H9 (cell line): ENCODE results near the gene TRABD2B. TPM values are rescaled to one million over a fixed set of nuclear protein-coding genes. Genes with fewer than 3 reads are reported as not detected.

Source experiments
- DNase-seq: peaks from one replicate; pipeline ENCODE4 v3.0.0-alpha.2; 2017
- H2AFZ ChIP-seq: one replicate; pipeline ENCODE4 v1.6.1; 2013; ENCODE audit warnings: mild to moderate bottlenecking, low read length, control low read depth, moderate library complexity
- H2AK5ac ChIP-seq: 2 replicates; pipeline ENCODE4 v1.6.1; 2013; ENCODE audit warnings: low read length, control low read depth, mixed read lengths; ENCODE audit not compliant: insufficient read length
- H2BK120ac ChIP-seq: one replicate; pipeline ENCODE4 v1.6.1; 2013; ENCODE audit warnings: low read depth, mild to moderate bottlenecking, low read length, control low read depth, inconsistent platforms; ENCODE audit not compliant: poor library complexity, severe bottlenecking
- H2BK12ac ChIP-seq: 2 replicates; pipeline ENCODE4 v1.6.1; 2013; ENCODE audit warnings: low read length, control low read depth, mixed read lengths, low read depth; ENCODE audit not compliant: insufficient read length
- H2BK15ac ChIP-seq: 2 replicates; pipeline ENCODE4 v1.6.1; 2013; ENCODE audit warnings: low read depth, low read length, control low read depth
- H2BK20ac ChIP-seq: one replicate; pipeline ENCODE4 v1.6.1; 2013; ENCODE audit warnings: low read depth, mild to moderate bottlenecking, low read length, control low read depth, inconsistent platforms; ENCODE audit not compliant: poor library complexity, severe bottlenecking
- H2BK5ac ChIP-seq: 2 replicates; pipeline ENCODE4 v1.6.1; 2013; ENCODE audit warnings: low read length, control low read depth, mixed read lengths; ENCODE audit not compliant: insufficient read length
- H3K14ac ChIP-seq: 2 replicates; pipeline ENCODE4 v1.6.1; 2013; ENCODE audit warnings: low read length, control low read depth; ENCODE audit not compliant: insufficient read depth
- H3K18ac ChIP-seq: 2 replicates; pipeline ENCODE4 v1.6.1; 2013; ENCODE audit warnings: low read depth, mild to moderate bottlenecking, mixed read lengths, low read length, control low read depth; ENCODE audit not compliant: insufficient read length
- H3K23ac ChIP-seq: 2 replicates; pipeline ENCODE4 v1.6.1; 2013; ENCODE audit warnings: low read length, control low read depth, mixed read lengths, low read depth; ENCODE audit not compliant: insufficient read length
- H3K23me2 ChIP-seq: 2 replicates; pipeline ENCODE4 v1.6.1; 2013; ENCODE audit warnings: low read depth, mild to moderate bottlenecking, mixed read lengths, low read length, control low read depth; ENCODE audit not compliant: insufficient read length, poor library complexity, severe bottlenecking
- H3K27ac ChIP-seq: 2 replicates; pipeline ENCODE4 v1.5.1; 2013; ENCODE audit warnings: low read length, control low read depth, mixed read lengths, low read depth; ENCODE audit not compliant: insufficient read length
- H3K27me3 ChIP-seq: 2 replicates; pipeline ENCODE4 v1.6.1; 2013; ENCODE audit warnings: low read length, control low read depth, inconsistent platforms; ENCODE audit not compliant: insufficient read depth
- H3K4ac ChIP-seq: 2 replicates; pipeline ENCODE4 v1.6.1; 2013; ENCODE audit warnings: low read depth, mild to moderate bottlenecking, control low read depth, inconsistent platforms, low read length, moderate library complexity
- H3K4me1 ChIP-seq: 2 replicates; pipeline ENCODE4 v1.6.1; 2013; ENCODE audit warnings: low read length, control low read depth, inconsistent platforms; ENCODE audit not compliant: insufficient read depth
- H3K4me2 ChIP-seq: 2 replicates; pipeline ENCODE4 v1.6.1; 2013; ENCODE audit warnings: low read length, control low read depth, mixed read lengths; ENCODE audit not compliant: insufficient read length, insufficient read depth
- H3K56ac ChIP-seq: 2 replicates; pipeline ENCODE4 v1.6.1; 2013; ENCODE audit warnings: low read depth, mild to moderate bottlenecking, mixed read lengths, low read length, control low read depth; ENCODE audit not compliant: insufficient read length
- H3K79me1 ChIP-seq: 2 replicates; pipeline ENCODE4 v1.6.1; 2013; ENCODE audit warnings: low read depth, mild to moderate bottlenecking, moderate library complexity, low read length, control low read depth, inconsistent platforms; ENCODE audit not compliant: insufficient read depth, poor library complexity, severe bottlenecking
- H3K79me2 ChIP-seq: 2 replicates; pipeline ENCODE4 v1.6.1; 2013; ENCODE audit warnings: low read length, control low read depth, inconsistent platforms; ENCODE audit not compliant: insufficient read depth
- H3K9ac ChIP-seq: 2 replicates; pipeline ENCODE4 v1.6.1; 2013; ENCODE audit warnings: low read length, control low read depth, mixed read lengths; ENCODE audit not compliant: insufficient read length; ENCODE audit errors: extremely low read depth
- H3K9me3 ChIP-seq: one replicate; pipeline ENCODE4 v1.6.1; 2013; ENCODE audit warnings: low read depth, low read length, inconsistent platforms; ENCODE audit not compliant: control insufficient read depth
- H3T11ph ChIP-seq: one replicate; pipeline ENCODE4 v1.6.1; 2013; ENCODE audit warnings: mild to moderate bottlenecking, low read length, control low read depth, inconsistent platforms
- H4K20me1 ChIP-seq: one replicate; pipeline ENCODE4 v1.6.1; 2013; ENCODE audit not compliant: control insufficient read depth, insufficient read length, insufficient read depth
- H4K5ac ChIP-seq: 2 replicates; pipeline ENCODE4 v1.6.1; 2013; ENCODE audit warnings: low read depth, mild to moderate bottlenecking, mixed read lengths, low read length, control low read depth; ENCODE audit not compliant: insufficient read length
- H4K8ac ChIP-seq: replicated peaks from 2 replicates; pipeline ENCODE4 v1.6.1; 2013; ENCODE audit warnings: low read length, control low read depth, mixed read lengths, low read depth; ENCODE audit not compliant: insufficient read length
- H4K91ac ChIP-seq: 2 replicates; pipeline ENCODE4 v1.6.1; 2013; ENCODE audit warnings: low read depth, mild to moderate bottlenecking, moderate library complexity, mixed read lengths, low read length, control low read depth; ENCODE audit not compliant: insufficient read length
- H3K27ac Mint-ChIP-seq, 3 experiments: 2 replicates in 2 of 3; 3 replicates in 1 of 3; pipeline ENCODE4 v1.8.0; 2020 to 2021; ENCODE audit warnings: mixed read lengths in 3 of 3, mild to moderate bottlenecking in 1 of 3, moderate library complexity in 1 of 3
- H3K27me3 Mint-ChIP-seq: 2 replicates; pipeline ENCODE4 v1.8.0; 2021; ENCODE audit warnings: low read depth, mild to moderate bottlenecking, moderate library complexity, mixed read lengths
- H3K36me3 Mint-ChIP-seq, 3 experiments: 2 replicates in 2 of 3; 3 replicates in 1 of 3; pipeline ENCODE4 v1.8.0; 2020 to 2021; ENCODE audit warnings: low read depth in 3 of 3, mixed read lengths in 3 of 3; ENCODE audit not compliant: insufficient read depth in 1 of 3
- H3K4me1 Mint-ChIP-seq, 2 experiments: 2 replicates each; pipeline ENCODE4 v1.8.0; 2020; ENCODE audit warnings: mixed read lengths in 2 of 2
- H3K4me3 Mint-ChIP-seq, 2 experiments: 2 replicates in 1 of 2; 3 replicates in 1 of 2; pipeline ENCODE4 v1.8.0; 2020 to 2021; ENCODE audit warnings: mild to moderate bottlenecking in 2 of 2, mixed read lengths in 2 of 2, moderate library complexity in 1 of 2
- H3K9me3 Mint-ChIP-seq, 2 experiments: 2 replicates in 1 of 2; 3 replicates in 1 of 2; pipeline ENCODE4 v1.8.0; 2020; ENCODE audit warnings: mild to moderate bottlenecking in 2 of 2, mixed read lengths in 2 of 2, moderate library complexity in 1 of 2
- CTCF ChIP-seq: fragments of 200-600 bp; sonication (generic); conservative IDR thresholded peaks from 3 replicates; pipeline ENCODE4 v1.8.0; 2021; ENCODE audit warnings: antibody characterized with exemption, mild to moderate bottlenecking
- WGBS: extraction: QIAGEN DNeasy Blood & Tissue Kit; methylation state at CpG from one replicate; pipeline ENCODE4 v1.1.7; 2013; ENCODE audit warnings: missing lambda C conversion rate, low lambda C conversion rate, mixed read lengths; ENCODE audit not compliant: insufficient read length; ENCODE audit errors: extremely low coverage; 5-methylcytosine and 5-hydroxymethylcytosine counted together
- total RNA-seq: library from RNA; stranded (reverse); gene quantifications from 2 replicates; pipeline ENCODE4 v1.2.1, GENCODE V29; 2021

TRABD2B gene
- total RNA-seq, 1 experiment from 2014 or later, result 2.3 TPM

GRCh38 chr1:47854552-47855144, 142.5 kb downstream of the TRABD2B start:
- Histone ChIP-seq H3K56ac (no peak overlapping the region), H2BK120ac (no peak overlapping the region), H2AFZ (no peak overlapping the region), H2BK20ac (no peak overlapping the region), H3T11ph (no peak overlapping the region), H3K79me1 (no peaks in the 10 kb centered on the region), H3K27ac (no peak overlapping the region), H3K23ac (no peak overlapping the region), H3K4ac (no peak overlapping the region), H2BK15ac (no peak overlapping the region), H3K9me3 (no peaks in the 10 kb centered on the region), H4K91ac (no peak overlapping the region), H2AK5ac (no peak overlapping the region), H3K79me2 (no peaks in the 10 kb centered on the region), H3K4me1 (0 out of 2 replicates have a peak, but pooled peaks cover 2% of the 10 kb centered on the region), H3K27me3 (no peaks in the 10 kb centered on the region), H4K8ac (no peak overlapping the region), H3K23me2 (no peaks in the 10 kb centered on the region), H3K9ac (no peak overlapping the region), H4K5ac (no peak overlapping the region), H3K18ac (no peak overlapping the region), H4K20me1 (no peaks in the 10 kb centered on the region), H2BK5ac (no peak overlapping the region), H2BK12ac (no peak overlapping the region), H3K14ac (no peak overlapping the region), H3K4me2 (no peak overlapping the region)
- no peaks in the 10 kb centered on the region for H3K9me3 Mint-ChIP-seq
- H3K36me3 Mint-ChIP-seq, result no peaks in the 10 kb centered on the region; a peak in 1 of 7 replicates
- no peak overlapping the region for H3K27ac Mint-ChIP-seq
- H3K27me3 Mint-ChIP-seq, result peaks cover 1% of the 10 kb centered on the region
- no CpG with 5 or more reads among the region's 2 CpGs for WGBS
- no peak for TF ChIP-seq CTCF
- DNase-seq, result no peak
- H3K4me1 Mint-ChIP-seq, result peaks cover 10 to 11% of the 10 kb centered on the region in 2 experiments
- H3K4me3 Mint-ChIP-seq, result no peak overlapping the region
